ENCODE measurements around the gene DHRS7B.

Gene DHRS7B

GRCh38 chr17:21089145-21089544 is 37.6 kb upstream of the DHRS7B start:
- no peak for TF ChIP-seq CTCF (IDR thresholded peaks at IDR 0.05; ENCODE audit: low read depth, low read length, missing control alignments)
- DNase-seq (ENCODE audit: low read depth), result no peak
- H3K4me3 ChIP-seq (ENCODE audit: low read depth, low read length), result no peak overlapping the region

DNA sequence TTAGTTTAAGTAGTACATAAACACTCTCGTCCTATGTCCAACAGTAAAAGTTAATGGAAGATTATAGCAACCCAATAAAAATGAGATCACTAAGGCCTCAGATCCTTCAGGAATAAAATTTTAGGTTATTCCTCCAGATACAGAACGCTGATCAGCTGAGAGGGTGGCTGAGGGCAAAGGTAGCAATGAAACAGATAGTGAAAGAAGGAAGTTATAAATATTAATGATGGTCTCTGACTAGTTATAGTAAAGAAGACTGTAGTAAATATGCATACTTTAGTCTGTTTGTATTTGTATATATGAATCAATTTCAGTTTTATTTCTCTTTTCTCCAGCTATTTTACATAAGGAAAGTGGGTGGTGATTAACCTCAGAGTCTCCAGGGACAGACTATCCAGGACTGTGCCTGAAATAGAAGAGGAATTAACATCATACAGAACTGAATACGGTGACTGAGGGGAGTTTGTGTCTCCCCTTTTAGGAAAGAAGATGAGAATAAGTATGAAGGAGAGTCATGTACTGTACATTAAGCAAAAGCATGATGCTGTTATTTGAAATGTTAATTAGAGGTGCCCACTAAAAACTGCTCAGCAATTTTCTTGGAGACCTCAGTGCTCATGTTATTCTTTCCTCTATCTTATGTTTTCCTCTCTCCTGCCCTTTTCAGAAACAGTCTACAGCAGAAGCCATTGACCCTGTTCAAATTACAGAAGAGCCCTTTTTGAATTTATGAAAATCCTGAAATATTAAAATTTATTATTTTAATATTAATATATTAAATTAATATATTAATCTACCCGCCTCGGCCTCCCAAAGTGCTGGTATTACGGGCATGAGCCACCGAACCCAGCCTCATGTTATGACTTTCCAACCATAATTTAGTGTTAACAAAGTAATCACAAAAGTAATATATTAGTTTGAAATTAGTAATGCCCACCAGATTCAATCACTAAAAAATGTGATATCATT is 36.5 kb upstream of the DHRS7B start:
- H3K4me3 ChIP-seq (ENCODE audit: low read depth, low read length), result no peak overlapping the region
- no peak for TF ChIP-seq CTCF (IDR thresholded peaks at IDR 0.05; ENCODE audit: low read depth, low read length, missing control alignments)
- DNase-seq (ENCODE audit: low read depth), result no peak

DNA sequence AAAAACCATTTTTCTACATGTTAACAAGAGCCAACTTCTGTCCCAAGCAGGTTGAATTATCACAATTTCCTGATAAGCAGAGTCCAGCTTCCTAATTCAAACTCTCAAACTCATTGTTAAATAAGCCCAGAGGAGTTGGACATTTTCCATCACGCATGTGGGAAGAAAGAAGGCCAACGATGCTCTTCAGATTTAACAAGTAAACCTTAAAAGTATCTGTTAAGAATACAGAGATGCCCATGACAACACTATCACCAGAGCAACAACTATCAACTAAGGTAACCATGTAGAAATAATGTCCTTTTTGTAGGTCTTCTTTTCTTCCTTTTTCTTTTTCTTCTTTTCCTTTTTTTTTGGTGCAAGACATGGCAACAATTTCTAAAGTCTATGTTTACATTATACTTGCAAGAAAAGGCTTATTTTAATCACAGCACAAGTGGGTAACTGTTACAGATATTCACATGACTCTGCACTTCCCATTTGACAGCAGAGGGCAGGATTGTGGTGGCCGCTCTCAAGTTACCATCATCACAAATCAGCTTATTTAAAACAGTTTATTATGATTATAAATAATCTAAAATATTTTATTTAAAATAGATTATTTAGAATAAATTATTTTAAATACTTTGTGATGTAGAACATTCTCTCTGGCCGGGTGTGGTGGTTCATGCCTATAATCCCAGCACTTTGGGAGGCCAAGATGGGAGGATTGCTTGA is 35.7 kb upstream of the DHRS7B start:
- H3K4me3 ChIP-seq (ENCODE audit: low read depth, low read length), result no peak overlapping the region
- no peak for DNase-seq (ENCODE audit: low read depth)
- no peak for TF ChIP-seq CTCF (IDR thresholded peaks at IDR 0.05; ENCODE audit: low read depth, low read length, missing control alignments)

- no peak overlapping the region for H3K4me3 ChIP-seq (ENCODE audit: low read depth, low read length)
- TF ChIP-seq CTCF (IDR thresholded peaks at IDR 0.05; ENCODE audit: low read depth, low read length, missing control alignments), result no peak
- no peak for DNase-seq (ENCODE audit: low read depth)
Observed at GRCh38 chr17:21094298-21094704, 32.5 kb upstream of the DHRS7B start.

GRCh38 chr17:21095735-21096134 is 31.0 kb upstream of the DHRS7B start:
- no peak overlapping the region for H3K4me3 ChIP-seq (ENCODE audit: low read depth, low read length)
- peak; percentile 37 for TF ChIP-seq CTCF (IDR thresholded peaks at IDR 0.05; ENCODE audit: low read depth, low read length, missing control alignments)
- DNase-seq (ENCODE audit: low read depth), result no peak

DNA sequence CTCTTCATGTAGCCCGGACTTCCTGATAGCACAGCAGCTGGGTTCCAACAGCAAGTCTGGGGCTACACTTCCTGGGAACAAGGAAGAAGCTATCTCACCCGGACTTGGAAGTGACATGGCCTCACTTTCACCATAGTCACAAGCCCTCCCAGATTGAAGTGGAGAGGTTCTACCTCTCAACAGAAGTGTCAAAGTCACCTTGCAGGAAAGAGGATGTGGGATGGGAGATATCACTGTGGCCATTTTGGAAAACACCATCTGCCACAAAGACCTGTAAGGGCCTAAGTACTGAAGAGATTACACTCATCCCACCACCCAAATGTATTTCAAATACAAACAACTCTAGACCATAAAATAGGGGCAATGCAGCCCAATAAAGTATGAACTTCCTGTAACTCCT is 29.9 kb upstream of the DHRS7B start:
- no peak overlapping the region for H3K4me3 ChIP-seq (ENCODE audit: low read depth, low read length)
- DNase-seq (ENCODE audit: low read depth), result no peak
- TF ChIP-seq CTCF (IDR thresholded peaks at IDR 0.05; ENCODE audit: low read depth, low read length, missing control alignments), result no peak
